Body of pancreas (tissue), 4 donors: ENCODE measurements around the gene FER.

ENCODE experiments used
- POLR2A ChIP-seq, 3 donors: fragments of 450-650 bp; IDR thresholded peaks; one replicate each; pipeline ENCODE4 v1.6.1; 2016; ENCODE audit warnings: antibody characterized with exemption in 3 of 3, mild to moderate bottlenecking in 2 of 3
- TF ChIP-seq, protein P1 (sequence below), 7 experiments: fragments of 450-650 bp in 4 of 7; fragments of 200-600 bp in 3 of 7; sonication (generic) in 3 of 7; IDR thresholded peaks; one replicate each; pipeline ENCODE4 v1.5.1; 2016 to 2019; ENCODE audit warnings: antibody characterized with exemption in 7 of 7

GRCh38 chr5:109239456-109239855, 491.8 kb downstream of the FER start:
- TF ChIP-seq POLR2A (IDR thresholded peaks at IDR 0.05) = no peak
- TF ChIP-seq, protein P1, sequence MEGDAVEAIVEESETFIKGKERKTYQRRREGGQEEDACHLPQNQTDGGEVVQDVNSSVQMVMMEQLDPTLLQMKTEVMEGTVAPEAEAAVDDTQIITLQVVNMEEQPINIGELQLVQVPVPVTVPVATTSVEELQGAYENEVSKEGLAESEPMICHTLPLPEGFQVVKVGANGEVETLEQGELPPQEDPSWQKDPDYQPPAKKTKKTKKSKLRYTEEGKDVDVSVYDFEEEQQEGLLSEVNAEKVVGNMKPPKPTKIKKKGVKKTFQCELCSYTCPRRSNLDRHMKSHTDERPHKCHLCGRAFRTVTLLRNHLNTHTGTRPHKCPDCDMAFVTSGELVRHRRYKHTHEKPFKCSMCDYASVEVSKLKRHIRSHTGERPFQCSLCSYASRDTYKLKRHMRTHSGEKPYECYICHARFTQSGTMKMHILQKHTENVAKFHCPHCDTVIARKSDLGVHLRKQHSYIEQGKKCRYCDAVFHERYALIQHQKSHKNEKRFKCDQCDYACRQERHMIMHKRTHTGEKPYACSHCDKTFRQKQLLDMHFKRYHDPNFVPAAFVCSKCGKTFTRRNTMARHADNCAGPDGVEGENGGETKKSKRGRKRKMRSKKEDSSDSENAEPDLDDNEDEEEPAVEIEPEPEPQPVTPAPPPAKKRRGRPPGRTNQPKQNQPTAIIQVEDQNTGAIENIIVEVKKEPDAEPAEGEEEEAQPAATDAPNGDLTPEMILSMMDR (IDR thresholded peaks at IDR 0.05) = no peak
